WI38 (cell line): Measurements from ENCODE around the gene IGSF6.
"Not testable (repeated sequence)": the region's sequence is repeated elsewhere in the genome, so short reads cannot be mapped to it uniquely, and the experiment has no call there.

Source experiments
- H3K4me3 ChIP-seq: 2 replicates; pipeline ENCODE4 v1.5.1; 2011; ENCODE audit warnings: low read depth, mild to moderate bottlenecking, control low read depth, low read length
- TF ChIP-seq, protein P1 (sequence below): IDR thresholded peaks from 2 replicates; pipeline ENCODE4 v1.5.1; 2012; ENCODE audit warnings: low read depth, mild to moderate bottlenecking, control low read depth, low read length

The IGSF6 gene

DNA sequence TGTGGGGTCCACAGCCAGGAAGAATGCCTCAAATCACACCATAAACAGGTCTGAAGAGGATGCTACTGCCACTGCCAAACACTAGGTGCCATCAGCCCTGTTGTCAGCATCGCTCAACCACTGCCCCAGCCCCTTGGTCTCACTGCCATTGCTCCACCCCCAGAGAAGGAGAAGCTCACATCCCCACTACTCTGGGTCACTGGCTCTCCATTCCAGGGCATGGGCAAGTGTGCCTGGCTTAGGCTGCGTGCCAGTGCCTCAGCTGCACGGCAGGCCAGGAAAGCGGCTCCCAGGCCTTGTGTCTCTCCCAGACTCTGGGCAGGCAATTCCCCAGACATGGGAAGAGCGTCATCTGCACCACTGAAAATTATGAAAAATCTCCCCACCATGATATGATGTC, 1.2 kb upstream of the IGSF6 start:
- TF ChIP-seq, protein P1, sequence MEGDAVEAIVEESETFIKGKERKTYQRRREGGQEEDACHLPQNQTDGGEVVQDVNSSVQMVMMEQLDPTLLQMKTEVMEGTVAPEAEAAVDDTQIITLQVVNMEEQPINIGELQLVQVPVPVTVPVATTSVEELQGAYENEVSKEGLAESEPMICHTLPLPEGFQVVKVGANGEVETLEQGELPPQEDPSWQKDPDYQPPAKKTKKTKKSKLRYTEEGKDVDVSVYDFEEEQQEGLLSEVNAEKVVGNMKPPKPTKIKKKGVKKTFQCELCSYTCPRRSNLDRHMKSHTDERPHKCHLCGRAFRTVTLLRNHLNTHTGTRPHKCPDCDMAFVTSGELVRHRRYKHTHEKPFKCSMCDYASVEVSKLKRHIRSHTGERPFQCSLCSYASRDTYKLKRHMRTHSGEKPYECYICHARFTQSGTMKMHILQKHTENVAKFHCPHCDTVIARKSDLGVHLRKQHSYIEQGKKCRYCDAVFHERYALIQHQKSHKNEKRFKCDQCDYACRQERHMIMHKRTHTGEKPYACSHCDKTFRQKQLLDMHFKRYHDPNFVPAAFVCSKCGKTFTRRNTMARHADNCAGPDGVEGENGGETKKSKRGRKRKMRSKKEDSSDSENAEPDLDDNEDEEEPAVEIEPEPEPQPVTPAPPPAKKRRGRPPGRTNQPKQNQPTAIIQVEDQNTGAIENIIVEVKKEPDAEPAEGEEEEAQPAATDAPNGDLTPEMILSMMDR: no peak

DNA sequence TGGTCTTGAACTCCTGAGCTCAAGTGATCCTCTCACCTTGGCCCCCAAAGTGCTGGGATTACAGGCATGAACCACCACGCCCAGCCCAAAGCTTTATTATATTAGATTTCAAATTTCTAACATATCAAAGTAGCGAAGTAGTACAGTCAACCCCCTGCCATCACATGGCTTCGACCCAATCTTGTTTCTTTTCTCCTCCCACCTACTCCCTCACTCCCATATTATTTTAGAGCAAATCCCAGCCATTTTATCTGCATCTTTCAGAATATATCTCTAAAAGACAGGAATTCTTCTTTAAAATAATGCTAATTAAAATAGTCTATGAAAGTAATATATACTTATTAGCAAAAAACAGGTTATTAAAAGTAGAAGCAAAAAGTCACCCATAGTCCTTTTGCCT, 893 bp downstream of the IGSF6 start:
- H3K4me3 ChIP-seq: no peak overlapping the region
- TF ChIP-seq, protein P1: no peak

More for the DNA sequence above, 1.2 kb upstream of the IGSF6 start:
- H3K4me3 ChIP-seq: no peak overlapping the region

DNA sequence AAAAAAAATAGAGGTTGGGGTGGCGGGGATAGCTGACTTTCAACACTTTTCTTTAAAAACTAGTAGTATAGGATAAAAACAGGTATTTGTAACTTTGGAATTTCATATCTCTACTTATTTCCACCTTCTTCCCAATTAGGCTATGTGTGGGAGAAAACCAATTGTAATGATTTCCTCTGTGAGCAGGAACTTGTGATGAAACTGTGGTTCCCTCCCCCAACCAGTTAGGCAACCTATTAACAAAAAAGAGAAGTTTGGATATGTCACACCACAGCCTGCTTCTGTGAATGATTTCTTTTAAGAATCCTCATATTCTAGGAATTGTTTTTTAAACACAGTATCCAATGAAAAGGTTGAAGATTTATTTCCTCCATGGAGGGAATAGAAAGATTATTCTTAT, 1.9 kb downstream of the IGSF6 start:
- TF ChIP-seq, protein P1: no peak
- no peak overlapping the region for H3K4me3 ChIP-seq

DNA sequence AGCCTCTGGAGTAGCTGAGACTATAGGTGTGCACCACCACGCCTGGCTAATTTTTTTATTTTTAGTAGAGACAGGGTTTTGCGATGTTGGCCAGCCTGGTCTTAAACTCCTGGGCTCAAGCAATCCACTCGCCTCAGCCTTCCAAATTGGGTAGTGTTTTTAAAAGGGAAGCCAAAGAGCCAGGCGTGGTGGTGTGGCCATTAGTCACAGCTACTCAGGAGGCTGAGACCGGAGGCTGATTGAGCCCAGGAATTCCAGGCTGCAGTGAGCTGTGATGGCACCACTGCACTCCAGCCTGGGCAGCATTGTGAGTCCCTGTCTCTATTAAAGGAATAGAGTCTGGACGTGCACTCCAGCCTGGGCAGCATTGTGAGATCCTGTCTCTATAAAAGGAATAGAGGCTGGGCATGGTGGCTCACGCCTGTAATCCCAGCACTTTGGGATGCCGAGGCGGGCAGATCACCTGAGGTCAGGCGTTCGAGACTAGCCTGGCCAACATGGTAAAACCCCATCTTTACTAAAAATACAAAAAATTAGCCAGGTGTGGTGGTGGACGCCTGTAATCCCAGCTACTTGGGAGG, 2.5 kb downstream of the IGSF6 start:
- not testable (repeated sequence) for H3K4me3 ChIP-seq

DNA sequence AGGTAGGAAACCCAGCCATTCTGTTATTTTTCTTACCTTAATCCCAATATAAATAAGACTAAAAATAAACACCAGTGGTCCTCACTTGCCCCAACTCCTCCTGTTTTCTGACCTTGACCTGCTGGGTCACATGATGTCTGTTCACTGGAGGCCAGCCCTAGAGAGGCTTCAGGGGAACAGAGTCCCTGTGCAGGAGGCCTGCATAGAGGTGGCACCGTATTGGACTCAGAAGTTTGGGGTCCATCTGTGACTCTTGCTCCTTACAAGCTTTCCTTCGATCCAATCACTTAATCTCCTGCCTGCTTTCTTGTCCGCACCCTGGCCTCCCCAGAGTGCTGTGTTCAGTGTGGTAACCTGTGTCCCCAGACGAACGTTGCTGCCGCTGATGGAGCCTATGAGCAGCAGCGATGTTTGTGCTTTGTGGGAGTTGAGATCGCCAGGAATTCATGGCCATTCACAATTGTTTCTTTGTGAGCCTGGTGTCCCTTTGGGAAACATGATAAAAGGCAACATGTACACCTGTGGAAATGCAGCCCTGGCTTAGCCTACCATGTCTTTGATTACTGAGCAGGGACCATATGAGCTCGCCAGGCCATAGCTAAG, 4.7 kb downstream of the IGSF6 start:
- H3K4me3 ChIP-seq: no peak overlapping the region
- TF ChIP-seq, protein P1: no peak

DNA sequence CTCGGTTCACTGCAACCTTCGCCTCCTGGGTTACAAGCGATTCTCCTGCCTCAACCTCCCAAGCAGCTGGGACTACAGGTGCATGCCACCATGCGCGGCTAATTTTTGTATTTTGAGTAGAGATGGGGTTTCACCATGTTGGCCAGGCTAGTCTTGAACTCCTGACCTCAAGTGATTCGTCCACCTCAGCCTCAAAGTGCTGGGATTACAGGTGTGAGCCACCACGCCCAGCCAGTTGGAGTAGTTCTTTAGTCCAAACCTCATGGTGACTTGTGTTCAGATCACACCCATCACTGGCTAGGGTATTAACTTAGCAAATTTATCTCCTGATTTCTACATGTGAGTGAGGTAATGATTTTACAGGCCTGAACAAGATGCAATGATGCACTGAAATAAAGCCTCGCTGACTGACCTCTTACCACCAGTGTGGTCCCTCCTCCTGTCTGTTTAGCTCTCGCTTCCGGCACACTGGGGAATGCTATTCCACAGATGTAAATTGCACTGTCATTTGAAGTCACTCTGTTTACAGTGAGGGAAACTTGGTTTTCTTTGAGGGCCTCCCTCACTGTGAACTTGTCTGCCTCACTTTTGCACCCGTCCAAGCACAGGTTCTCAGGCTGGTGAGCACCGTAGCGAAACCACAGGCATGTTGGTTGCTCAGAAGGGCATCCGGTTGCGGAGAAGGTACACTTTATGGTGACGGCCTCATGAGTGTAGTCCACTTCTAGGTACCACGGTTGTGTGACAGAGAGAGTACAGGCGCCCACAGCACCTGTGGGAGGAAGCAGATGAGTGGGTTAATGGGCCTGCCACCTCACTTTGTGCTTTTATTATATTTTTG, 5.5 kb downstream of the IGSF6 start:
- TF ChIP-seq, protein P1: no peak
- no peak overlapping the region for H3K4me3 ChIP-seq

DNA sequence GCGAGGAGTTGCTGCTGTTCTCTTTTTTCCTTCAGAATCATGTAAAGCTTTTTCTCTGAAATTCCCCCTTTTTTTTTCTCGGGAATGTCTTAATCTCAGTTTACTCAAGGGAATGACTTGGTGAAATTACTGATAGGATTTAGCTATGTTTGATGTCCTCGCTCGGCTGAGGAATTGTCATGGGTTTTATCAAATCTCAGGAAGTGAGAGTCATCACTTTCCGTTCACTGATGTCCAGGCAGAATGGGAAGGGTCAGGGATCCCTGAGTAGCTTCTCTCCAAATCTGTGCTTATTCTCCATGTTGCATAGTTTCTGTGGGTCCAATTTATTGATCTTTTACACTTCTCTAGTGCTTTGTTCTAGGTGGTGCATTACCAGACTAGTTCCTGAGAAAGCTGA, 6.3 kb downstream of the IGSF6 start:
- H3K4me3 ChIP-seq: no peak overlapping the region
- TF ChIP-seq, protein P1: no peak
